Mammary epithelial cell (primary cell): Measurements from ENCODE around the gene SLC8A3.

Experiments used
- CTCF ChIP-seq, 2 donors: IDR thresholded peaks in 1 of 2; conservative IDR thresholded peaks in 1 of 2; 2 replicates each; pipeline ENCODE4 v1.5.1; 2011 to 2012; ENCODE audit warnings: inconsistent platforms in 2 of 2, low read length in 2 of 2, mild to moderate bottlenecking in 2 of 2, control low read depth in 1 of 2, low read depth in 1 of 2; ENCODE audit not compliant: insufficient read depth in 1 of 2; ENCODE audit errors: extremely low read depth in 1 of 2
- EZH2 ChIP-seq: IDR thresholded peaks from 2 replicates; pipeline ENCODE4 v1.6.1; 2012; ENCODE audit warnings: low read length, inconsistent platforms, borderline replicate concordance

GRCh38 chr14:70033116-70033515, 155.6 kb downstream of the SLC8A3 start:
- TF ChIP-seq CTCF (conservative IDR thresholded peaks at IDR 0.05 in 1 of 2, IDR thresholded peaks at IDR 0.05 in 1 of 2; ENCODE audit: extremely low read depth in 1 of 2, insufficient read depth in 1 of 2, low read depth in 1 of 2, low read length in 2 of 2) = no peak
- no peak for TF ChIP-seq EZH2
